Choroid plexus epithelial cell (primary cell): ENCODE data around the gene TBCD.
"Not testable (repeated sequence)": the region's sequence is repeated elsewhere in the genome, so short reads cannot be mapped to it uniquely, and the experiment has no call there.

Experiments
- DNase-seq: peaks from one replicate; pipeline ENCODE4 v3.0.0-alpha.2; 2010; ENCODE audit warnings: low read depth
- H3K4me3 ChIP-seq: 2 replicates; pipeline ENCODE4 v1.5.1; 2011; ENCODE audit warnings: low read depth, mild to moderate bottlenecking, control low read depth, low read length, moderate library complexity
- CTCF ChIP-seq: conservative IDR thresholded peaks from 2 replicates; pipeline ENCODE4 v1.5.1; 2011; ENCODE audit warnings: low read depth, mild to moderate bottlenecking, control low read depth, inconsistent platforms, low read length, moderate library complexity

The TBCD gene

GRCh38 chr17:82985973-82986372 lies 234.1 kb downstream of the TBCD start:
- no peak for TF ChIP-seq CTCF
- peak overlapping the region; percentile 28 for H3K4me3 ChIP-seq
- DNase-seq: peak; percentile 58

- not testable (repeated sequence) for H3K4me3 ChIP-seq, DNase-seq
Observed at GRCh38 chr17:82989051-82989450, 237.2 kb downstream of the TBCD start.

GRCh38 chr17:82989881-82990280 lies 238.0 kb downstream of the TBCD start:
- TF ChIP-seq CTCF: no peak
- no peak overlapping the region for H3K4me3 ChIP-seq
- no peak for DNase-seq

GRCh38 chr17:82993005-82993404 lies 241.1 kb downstream of the TBCD start:
- no peak for TF ChIP-seq CTCF
- DNase-seq: no peak
- H3K4me3 ChIP-seq: no peak overlapping the region
